Mesenchymal stem cell (in vitro differentiated cells and primary cell): ENCODE measurements around the gene SPATA6L.

ENCODE experiments used
- DNase-seq: peaks from one replicate; pipeline ENCODE4 v3.0.0-alpha.2; 2013
- H2AFZ ChIP-seq: one replicate; pipeline ENCODE4 v1.6.1; 2013; ENCODE audit warnings: low read depth, mild to moderate bottlenecking, control low read depth, inconsistent platforms, low read length, moderate library complexity
- H2AK5ac ChIP-seq: 2 replicates; pipeline ENCODE4 v1.6.1; 2013; ENCODE audit warnings: low read length, moderate library complexity, mild to moderate bottlenecking, inconsistent platforms; ENCODE audit not compliant: severe bottlenecking
- H2BK120ac ChIP-seq: one replicate; pipeline ENCODE4 v1.6.1; 2013; ENCODE audit warnings: low read depth, mild to moderate bottlenecking, inconsistent platforms, low read length, moderate library complexity
- H2BK12ac ChIP-seq, 2 experiments: one replicate each; pipeline ENCODE4 v1.6.1; 2013; ENCODE audit warnings: inconsistent platforms in 2 of 2, low read length in 2 of 2, mild to moderate bottlenecking in 2 of 2, moderate library complexity in 2 of 2, control low read depth in 1 of 2
- H2BK15ac ChIP-seq: one replicate; pipeline ENCODE4 v1.6.1; 2013; ENCODE audit warnings: mild to moderate bottlenecking, low read depth, inconsistent platforms; ENCODE audit not compliant: poor library complexity, severe bottlenecking
- H2BK5ac ChIP-seq: 2 replicates; pipeline ENCODE4 v1.6.1; 2013; ENCODE audit warnings: low read depth, mild to moderate bottlenecking, low read length, control low read depth, inconsistent platforms; ENCODE audit not compliant: poor library complexity, severe bottlenecking
- H3K14ac ChIP-seq, 2 experiments: one replicate each; pipeline ENCODE4 v1.6.1; 2013; ENCODE audit warnings: inconsistent platforms in 2 of 2, low read length in 2 of 2, control low read depth in 1 of 2, mild to moderate bottlenecking in 1 of 2, moderate library complexity in 1 of 2
- H3K18ac ChIP-seq, 2 experiments: one replicate each; pipeline ENCODE4 v1.6.1; 2013; ENCODE audit warnings: inconsistent platforms in 2 of 2, low read length in 2 of 2, control low read depth in 1 of 2, low read depth in 1 of 2, mild to moderate bottlenecking in 1 of 2
- H3K23ac ChIP-seq, 2 experiments: one replicate each; pipeline ENCODE4 v1.6.1; 2013; ENCODE audit warnings: inconsistent platforms in 2 of 2, low read length in 2 of 2, mild to moderate bottlenecking in 2 of 2, moderate library complexity in 2 of 2, control low read depth in 1 of 2
- H3K27ac ChIP-seq: 2 replicates; pipeline ENCODE4 v1.5.1; 2013; ENCODE audit warnings: mild to moderate bottlenecking, moderate library complexity, low read length, control low read depth, inconsistent platforms; ENCODE audit not compliant: poor library complexity, severe bottlenecking
- H3K27me3 ChIP-seq, 2 experiments: 2 replicates each; pipeline versions ENCODE4 v1.6.1 to v1.7.0; 2013; ENCODE audit warnings: low read length in 2 of 2, mild to moderate bottlenecking in 2 of 2, moderate library complexity in 2 of 2, control low read depth in 1 of 2, inconsistent platforms in 1 of 2; ENCODE audit not compliant: control insufficient read depth in 1 of 2, insufficient read depth in 1 of 2
- H3K36me3 ChIP-seq, 2 experiments: 2 replicates each; pipeline versions ENCODE4 v1.6.1 to v1.7.0; 2013; ENCODE audit warnings: low read length in 2 of 2, control low read depth in 1 of 2, inconsistent platforms in 1 of 2, low read depth in 1 of 2, mild to moderate bottlenecking in 1 of 2; ENCODE audit not compliant: insufficient read depth in 2 of 2, control insufficient read depth in 1 of 2
- H3K4ac ChIP-seq, 2 experiments: one replicate each; pipeline ENCODE4 v1.6.1; 2013; ENCODE audit warnings: inconsistent platforms in 2 of 2, low read length in 2 of 2, mild to moderate bottlenecking in 2 of 2, moderate library complexity in 2 of 2, control low read depth in 1 of 2, low read depth in 1 of 2
- H3K4me1 ChIP-seq: 2 replicates; pipeline ENCODE4 v1.6.1; 2013; ENCODE audit warnings: low read depth, low read length, control low read depth; ENCODE audit not compliant: control insufficient read depth, insufficient read depth
- H3K4me2 ChIP-seq: 2 replicates; pipeline ENCODE4 v1.6.1; 2013; ENCODE audit warnings: low read length, mild to moderate bottlenecking, inconsistent platforms; ENCODE audit not compliant: poor library complexity, severe bottlenecking
- H3K4me3 ChIP-seq, 2 experiments: 2 replicates each; pipeline versions ENCODE4 v1.5.1 to v1.7.0; 2013; ENCODE audit warnings: low read length in 2 of 2, mild to moderate bottlenecking in 2 of 2, control low read depth in 1 of 2, low read depth in 1 of 2; ENCODE audit not compliant: insufficient read depth in 1 of 2
- H3K79me1 ChIP-seq: replicated peaks from 2 replicates; pipeline ENCODE4 v1.6.1; 2013; ENCODE audit warnings: mild to moderate bottlenecking, control low read depth, low read length, inconsistent platforms; ENCODE audit not compliant: poor library complexity, severe bottlenecking
- H3K9ac ChIP-seq: 2 replicates; pipeline ENCODE4 v1.7.0; 2013; ENCODE audit warnings: mild to moderate bottlenecking, low read length, moderate library complexity
- H3K9me3 ChIP-seq: 2 replicates; pipeline ENCODE4 v1.7.0; 2013; ENCODE audit warnings: mild to moderate bottlenecking, low read length; ENCODE audit not compliant: control insufficient read depth
- H4K8ac ChIP-seq: one replicate; pipeline ENCODE4 v1.6.1; 2013; ENCODE audit warnings: inconsistent platforms, mild to moderate bottlenecking, low read length, moderate library complexity
- H4K91ac ChIP-seq: one replicate; pipeline ENCODE4 v1.6.1; 2013; ENCODE audit warnings: mild to moderate bottlenecking, low read length, inconsistent platforms
- WGBS: methylation state at CpG from one replicate; pipeline ENCODE4 v1.1.7; 2013; ENCODE audit warnings: mixed read lengths; 5-methylcytosine and 5-hydroxymethylcytosine counted together

Gene SPATA6L

DNA sequence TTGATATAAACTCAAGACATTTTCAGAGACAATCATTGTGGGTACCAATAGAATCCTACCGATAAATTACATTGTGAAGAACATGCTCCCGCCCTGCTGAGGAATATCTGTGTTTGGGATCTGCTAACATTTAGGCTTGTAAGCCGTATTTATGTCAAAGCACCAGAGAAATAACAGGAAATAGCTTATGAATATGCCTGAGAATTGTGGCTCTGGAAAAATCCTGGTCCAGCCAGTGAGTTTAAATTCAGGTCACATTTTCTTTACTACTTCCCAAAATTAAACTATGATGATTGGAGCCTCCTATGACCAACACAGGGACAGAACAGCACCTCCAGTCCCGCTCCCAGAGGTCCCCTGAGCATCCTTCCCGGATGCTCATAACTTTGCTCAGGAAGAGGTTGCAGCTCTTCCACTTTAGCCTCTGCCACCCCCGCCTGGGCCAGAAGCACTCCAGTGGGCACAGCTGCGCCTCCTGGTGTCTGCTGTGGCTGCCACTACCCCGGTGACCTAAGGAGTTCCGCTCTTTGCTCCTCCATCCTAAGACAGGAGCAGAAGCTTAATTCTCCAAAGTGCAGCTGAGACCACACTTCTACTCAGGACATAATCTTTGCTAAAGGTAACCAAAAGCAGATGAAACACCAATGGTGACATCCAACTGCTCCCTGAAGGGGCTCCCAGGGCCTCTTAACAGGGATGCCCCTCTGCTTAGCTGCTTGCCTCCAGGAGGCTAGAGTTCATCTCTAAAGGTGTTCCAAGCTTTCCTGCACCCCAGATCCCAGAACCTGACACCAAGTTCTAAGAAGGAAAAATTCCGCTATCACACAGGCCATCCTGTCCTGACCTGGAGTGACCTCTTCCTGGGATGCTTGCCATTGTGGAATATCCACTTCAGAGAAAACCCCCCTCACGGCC, 117.2 kb downstream of the SPATA6L start:
- WGBS, result 64% methylated on average over 10 of the region's 11 CpGs
- no peak for DNase-seq

More for the DNA sequence above, 117.2 kb downstream of the SPATA6L start:
- Histone ChIP-seq H3K27me3 (no peaks in the 10 kb centered on the region), H2BK5ac (no peak overlapping the region), H4K8ac (no peak overlapping the region), H2BK15ac (peak overlapping the region; percentile 4), H4K91ac (peak overlapping the region; percentile 60), H2AFZ (no peak overlapping the region), H3K4ac (peak overlapping the region; percentile 45 to 68), H2AK5ac (peak overlapping the region; percentile 72), H3K14ac (no peak overlapping the region), H3K9ac (no peak overlapping the region), H3K4me2 (no peak overlapping the region), H3K18ac (peak overlapping the region in 1 of 2 experiments; percentile 49), H3K36me3 (peaks cover 7 to 17% of the 10 kb centered on the region in 2 experiments), H3K9me3 (no peaks in the 10 kb centered on the region), H3K79me1 (peaks cover 11% of the 10 kb centered on the region), H3K27ac (no peak overlapping the region), H3K4me1 (peaks cover 13% of the 10 kb centered on the region), H3K4me3 (no peak overlapping the region), H2BK120ac (peak overlapping the region; percentile 7), H2BK12ac (peak overlapping the region; percentile 6 to 60), H3K23ac (no peak overlapping the region)
